Vagina (tissue), 2 donors: ENCODE measurements around the gene TMEM151A. TPM values are rescaled to one million over a fixed set of nuclear protein-coding genes. Genes with fewer than 3 reads are reported as not detected.

ENCODE experiments used
- DNase-seq, 2 donors: peaks; one replicate each; pipeline ENCODE4 v3.0.0-alpha.2; 2017; ENCODE audit errors: extremely low spot score in 2 of 2
- H3K27ac ChIP-seq: fragments of 200-600 bp; sonication (generic); one replicate; pipeline ENCODE4 v1.5.1; 2019
- H3K27me3 ChIP-seq: fragments of 200-600 bp; sonication (generic); one replicate; pipeline ENCODE4 v1.5.1; 2019
- H3K36me3 ChIP-seq, 2 donors: fragments of 200-600 bp; sonication (generic); one replicate each; pipeline ENCODE4 v1.5.1; 2017 to 2019
- H3K4me1 ChIP-seq: fragments of 200-600 bp; sonication (generic); one replicate; pipeline ENCODE4 v1.5.1; 2019
- H3K4me3 ChIP-seq, 2 donors: fragments of 200-600 bp; sonication (generic); 1 replicate in 1 of 2; 2 replicates in 1 of 2; pipeline ENCODE4 v1.5.1; 2016 to 2019
- H3K9me3 ChIP-seq: fragments of 200-600 bp; sonication (generic); one replicate; pipeline ENCODE4 v1.5.1; 2019
- POLR2A ChIP-seq, 2 donors: fragments of 450-650 bp; IDR thresholded peaks; one replicate each; pipeline ENCODE4 v1.6.1; 2017; ENCODE audit warnings: antibody characterized with exemption in 2 of 2, mild to moderate bottlenecking in 2 of 2, moderate library complexity in 2 of 2
- POLR2AphosphoS5 ChIP-seq, 2 donors: sonication (generic); formaldehyde crosslinking; IDR thresholded peaks; one replicate each; pipeline ENCODE4 v1.9.0; 2017; ENCODE audit warnings: antibody characterized with exemption in 2 of 2, mild to moderate bottlenecking in 2 of 2, low read depth in 1 of 2; ENCODE audit not compliant: insufficient read depth in 1 of 2
- intact Hi-C: fragments of 100-400 bp; cut with DNase I; formaldehyde crosslinking; loops from one replicate; pipeline ENCODE4 v1.15.1; 2023
- total RNA-seq: library from RNA; depleted of rRNA; stranded (reverse); fragments of >200 nt; gene quantifications from one replicate; pipeline ENCODE4 v1.2.3, GENCODE V29; 2016
- TF ChIP-seq, protein P1 (sequence below), 3 experiments: fragments of 450-650 bp in 2 of 3; fragments of 200-600 bp in 1 of 3; sonication (generic) in 1 of 3; IDR thresholded peaks; one replicate each; pipeline ENCODE4 v1.5.1; 2017 to 2019; ENCODE audit warnings: antibody characterized with exemption in 3 of 3, mild to moderate bottlenecking in 2 of 3, moderate library complexity in 2 of 3

Gene TMEM151A
- total RNA-seq, 1 donor from 2014 or later: 1.7 TPM

DNA sequence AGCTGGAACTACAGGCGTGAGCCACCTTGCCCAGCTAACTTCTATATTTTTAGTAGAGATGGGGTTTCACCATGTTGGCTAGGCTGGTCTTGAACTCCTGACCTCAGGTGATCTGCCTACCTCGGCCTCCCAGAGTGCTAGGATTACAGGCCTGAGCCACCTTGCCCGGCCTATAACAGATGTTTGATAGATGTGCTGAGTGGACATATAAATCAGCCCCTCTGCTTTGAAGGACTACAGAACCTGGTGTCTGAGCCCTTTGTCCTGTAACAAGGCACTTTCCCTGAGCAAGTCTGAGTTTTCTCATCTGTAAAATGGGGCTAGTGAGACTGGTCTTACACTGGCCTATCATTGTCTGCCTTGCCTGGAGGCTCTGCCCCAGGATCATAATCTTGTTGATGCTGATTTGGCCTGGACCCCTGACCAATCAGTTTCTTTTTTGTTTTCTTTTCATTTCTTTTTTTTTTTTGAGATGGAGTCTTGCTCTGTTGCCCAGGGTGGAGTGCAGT, 37.5 kb downstream of the TMEM151A start:
- H3K27ac ChIP-seq: no peak overlapping the region
- no peaks in the 10 kb centered on the region for H3K9me3 ChIP-seq
- H3K36me3 ChIP-seq: peaks cover 0 to 12% of the 10 kb centered on the region in 2 donors
- peaks cover 47% of the 10 kb centered on the region for H3K4me1 ChIP-seq
- no peaks in the 10 kb centered on the region for H3K27me3 ChIP-seq
- DNase-seq: no peak
- H3K4me3 ChIP-seq: no peak overlapping the region
- intact Hi-C loops: loop anchor here (2.0 to 5.0 kb wide), 2 partner anchors 16 to 58 kb away; no protein-coding TSS in a partner anchor
- TF ChIP-seq POLR2AphosphoS5 (IDR thresholded peaks at IDR 0.05; ENCODE audit: insufficient read depth in 1 of 2, low read depth in 1 of 2) (no peak), POLR2A (IDR thresholded peaks at IDR 0.05) (no peak)
- TF ChIP-seq, protein P1, sequence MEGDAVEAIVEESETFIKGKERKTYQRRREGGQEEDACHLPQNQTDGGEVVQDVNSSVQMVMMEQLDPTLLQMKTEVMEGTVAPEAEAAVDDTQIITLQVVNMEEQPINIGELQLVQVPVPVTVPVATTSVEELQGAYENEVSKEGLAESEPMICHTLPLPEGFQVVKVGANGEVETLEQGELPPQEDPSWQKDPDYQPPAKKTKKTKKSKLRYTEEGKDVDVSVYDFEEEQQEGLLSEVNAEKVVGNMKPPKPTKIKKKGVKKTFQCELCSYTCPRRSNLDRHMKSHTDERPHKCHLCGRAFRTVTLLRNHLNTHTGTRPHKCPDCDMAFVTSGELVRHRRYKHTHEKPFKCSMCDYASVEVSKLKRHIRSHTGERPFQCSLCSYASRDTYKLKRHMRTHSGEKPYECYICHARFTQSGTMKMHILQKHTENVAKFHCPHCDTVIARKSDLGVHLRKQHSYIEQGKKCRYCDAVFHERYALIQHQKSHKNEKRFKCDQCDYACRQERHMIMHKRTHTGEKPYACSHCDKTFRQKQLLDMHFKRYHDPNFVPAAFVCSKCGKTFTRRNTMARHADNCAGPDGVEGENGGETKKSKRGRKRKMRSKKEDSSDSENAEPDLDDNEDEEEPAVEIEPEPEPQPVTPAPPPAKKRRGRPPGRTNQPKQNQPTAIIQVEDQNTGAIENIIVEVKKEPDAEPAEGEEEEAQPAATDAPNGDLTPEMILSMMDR (IDR thresholded peaks at IDR 0.05): no peak

DNA sequence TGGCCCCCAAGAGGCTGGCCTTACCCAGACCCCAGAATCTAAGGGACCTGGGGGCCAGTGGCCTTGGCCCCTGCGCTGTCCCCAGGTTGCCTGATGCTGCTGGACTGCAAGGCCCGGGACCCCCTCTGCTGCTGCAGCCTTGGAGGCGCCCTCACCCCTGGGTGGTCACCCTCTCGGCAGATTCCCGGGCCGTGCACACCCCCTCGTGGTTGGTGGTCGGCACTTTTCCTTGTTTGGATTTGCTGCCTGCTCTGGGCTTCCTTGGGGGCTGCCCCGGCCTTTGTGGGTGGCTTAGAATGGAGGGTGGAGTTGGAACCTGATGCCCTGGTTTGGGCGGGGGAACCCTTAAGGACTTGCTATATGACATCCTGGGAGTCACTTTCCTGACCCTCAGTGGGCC, 39.2 kb downstream of the TMEM151A start:
- H3K36me3 ChIP-seq: peaks cover 0 to 12% of the 10 kb centered on the region in 2 donors
- no peak overlapping the region for H3K4me3 ChIP-seq
- intact Hi-C loops: no loop called here
- H3K27ac ChIP-seq: no peak overlapping the region
- H3K9me3 ChIP-seq: no peaks in the 10 kb centered on the region
- TF ChIP-seq, protein P1 (IDR thresholded peaks at IDR 0.05): no peak
- TF ChIP-seq POLR2A (IDR thresholded peaks at IDR 0.05): no peak
- TF ChIP-seq POLR2AphosphoS5 (IDR thresholded peaks at IDR 0.05; ENCODE audit: insufficient read depth in 1 of 2, low read depth in 1 of 2): no peak
- peaks cover 50% of the 10 kb centered on the region for H3K4me1 ChIP-seq
- H3K27me3 ChIP-seq: no peaks in the 10 kb centered on the region
- DNase-seq: no peak

DNA sequence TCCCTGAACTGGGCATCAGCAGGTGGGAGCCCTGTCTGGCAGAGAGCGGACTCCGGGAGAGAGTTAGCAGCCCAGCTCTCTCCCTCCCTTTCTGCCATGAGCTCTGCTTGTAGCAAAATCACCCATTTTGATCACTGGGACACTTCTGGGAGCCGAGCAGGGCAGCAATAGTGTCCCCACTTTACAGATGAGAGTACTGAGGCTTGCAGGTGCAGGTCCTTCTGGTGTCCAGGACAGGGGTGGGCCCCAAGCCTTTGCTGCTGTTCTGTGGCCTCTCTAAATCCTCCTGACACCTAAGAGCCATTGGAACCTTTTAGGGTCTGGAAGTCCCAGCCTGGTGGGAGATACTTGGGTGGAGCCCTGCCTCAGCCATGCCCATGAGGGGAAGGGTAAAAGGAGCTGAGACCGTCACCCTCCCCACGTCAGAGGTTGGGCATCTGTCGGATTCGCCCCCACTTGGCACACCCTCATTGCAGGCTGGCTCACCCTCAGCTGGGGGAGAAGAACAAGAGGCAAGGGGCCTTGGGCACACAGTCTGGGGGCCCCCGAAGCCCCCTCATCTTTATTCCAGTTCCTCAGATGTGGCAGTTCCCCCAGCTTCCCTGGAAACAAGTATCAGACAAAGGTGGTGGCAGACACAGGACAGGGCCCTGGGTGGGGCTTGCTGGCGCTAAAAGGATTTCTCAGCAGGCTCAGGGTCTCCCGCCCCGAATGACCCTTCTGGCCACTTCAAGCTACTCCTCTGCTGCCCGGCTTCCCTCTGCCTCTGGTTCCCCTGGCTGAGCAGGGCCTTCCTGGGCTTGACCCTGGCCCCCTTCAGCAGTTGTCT, 40.1 kb downstream of the TMEM151A start:
- Histone ChIP-seq H3K27me3 (no peaks in the 10 kb centered on the region), H3K4me3 (no peak overlapping the region), H3K4me1 (peaks cover 50% of the 10 kb centered on the region), H3K36me3 (peaks cover 0 to 12% of the 10 kb centered on the region in 2 donors), H3K9me3 (no peaks in the 10 kb centered on the region), H3K27ac (no peak overlapping the region)
- no peak for DNase-seq
- intact Hi-C loops: no loop called here
- no peak for TF ChIP-seq POLR2A (IDR thresholded peaks at IDR 0.05)
- TF ChIP-seq, protein P1 (IDR thresholded peaks at IDR 0.05): no peak
- no peak for TF ChIP-seq POLR2AphosphoS5 (IDR thresholded peaks at IDR 0.05; ENCODE audit: insufficient read depth in 1 of 2, low read depth in 1 of 2)

DNA sequence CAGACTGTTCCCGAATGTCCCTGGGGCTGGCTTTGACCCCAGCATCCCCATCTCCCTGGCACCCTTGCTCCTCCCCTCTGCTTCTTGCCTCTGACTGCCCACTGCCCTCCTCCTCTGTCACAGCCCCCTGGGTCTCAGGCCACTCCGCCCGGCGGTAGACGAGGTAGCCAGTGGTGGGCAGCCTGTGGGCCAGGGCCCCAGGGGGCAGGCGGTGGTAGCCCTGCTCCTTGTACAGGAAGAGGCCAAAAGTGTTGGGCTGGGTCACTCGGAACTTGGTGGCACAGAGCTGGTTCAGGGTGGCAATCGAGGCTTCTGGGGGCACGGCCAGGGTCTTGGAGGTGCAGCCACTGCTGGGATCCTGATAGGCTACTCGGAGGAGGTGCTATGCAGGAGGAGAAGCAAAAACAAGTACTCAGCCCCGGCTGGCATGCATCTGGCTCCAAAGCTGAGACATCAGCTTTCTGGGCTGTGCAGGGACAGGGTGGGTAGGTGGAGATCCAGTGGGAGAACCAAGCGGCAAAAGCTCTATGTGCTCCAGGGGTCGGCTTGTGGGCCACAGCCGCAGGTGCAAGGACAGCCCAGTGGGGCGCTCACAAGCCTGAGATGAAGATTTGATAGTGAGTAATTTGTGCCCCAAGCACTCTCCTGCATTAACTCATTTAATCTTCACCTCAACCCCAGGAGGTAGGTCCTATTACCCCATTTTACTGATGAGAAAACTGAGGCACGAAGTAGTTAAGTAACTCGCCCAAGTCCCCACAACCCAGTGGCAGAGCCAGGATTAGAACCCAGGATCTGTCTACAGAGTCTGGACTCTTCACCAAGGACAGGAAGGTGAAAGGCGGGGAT, 40.9 kb downstream of the TMEM151A start:
- Histone ChIP-seq H3K4me3 (no peak overlapping the region), H3K36me3 (peaks cover 0 to 12% of the 10 kb centered on the region in 2 donors), H3K9me3 (no peaks in the 10 kb centered on the region), H3K27ac (no peak overlapping the region), H3K27me3 (no peaks in the 10 kb centered on the region), H3K4me1 (peaks cover 50% of the 10 kb centered on the region)
- DNase-seq: no peak
- no peak for TF ChIP-seq POLR2A (IDR thresholded peaks at IDR 0.05)
- TF ChIP-seq, protein P1 (IDR thresholded peaks at IDR 0.05): no peak
- no peak for TF ChIP-seq POLR2AphosphoS5 (IDR thresholded peaks at IDR 0.05; ENCODE audit: insufficient read depth in 1 of 2, low read depth in 1 of 2)
- intact Hi-C loops: no loop called here
